Mucosa of stomach (tissue), 1 donor: ENCODE data around the gene MYO3B.

Experiments
- H3K27me3 ChIP-seq: one replicate; pipeline ENCODE4 v1.7.0; 2013; ENCODE audit warnings: mild to moderate bottlenecking, low read length; ENCODE audit not compliant: control insufficient read depth, insufficient read depth
- H3K36me3 ChIP-seq: one replicate; pipeline ENCODE4 v1.7.0; 2013; ENCODE audit warnings: low read length; ENCODE audit not compliant: control insufficient read depth, insufficient read depth
- H3K4me1 ChIP-seq: one replicate; pipeline ENCODE4 v1.7.0; 2013; ENCODE audit warnings: mild to moderate bottlenecking, low read length; ENCODE audit not compliant: control insufficient read depth, insufficient read depth
- H3K4me3 ChIP-seq: one replicate; pipeline ENCODE4 v1.7.0; 2013; ENCODE audit warnings: low read length
- H3K9ac ChIP-seq: one replicate; pipeline ENCODE4 v1.7.0; 2013; ENCODE audit warnings: mild to moderate bottlenecking, low read length, moderate library complexity
- H3K9me3 ChIP-seq: one replicate; pipeline ENCODE4 v1.7.0; 2013; ENCODE audit warnings: mild to moderate bottlenecking, low read length, moderate library complexity; ENCODE audit not compliant: control insufficient read depth
- donor health status: Pancreatic carcinoma.

The MYO3B gene

GRCh38 chr2:170578606-170579005, 400.7 kb downstream of the MYO3B start:
- Histone ChIP-seq H3K27me3 (no peaks in the 10 kb centered on the region), H3K9ac (no peak overlapping the region), H3K4me1 (no peaks in the 10 kb centered on the region), H3K36me3 (no peaks in the 10 kb centered on the region), H3K9me3 (no peaks in the 10 kb centered on the region), H3K4me3 (no peak overlapping the region)

GRCh38 chr2:170579511-170579910, 401.6 kb downstream of the MYO3B start:
- Histone ChIP-seq H3K4me3 (no peak overlapping the region), H3K36me3 (no peaks in the 10 kb centered on the region), H3K9me3 (no peaks in the 10 kb centered on the region), H3K9ac (no peak overlapping the region), H3K27me3 (no peaks in the 10 kb centered on the region), H3K4me1 (no peaks in the 10 kb centered on the region)

- Histone ChIP-seq H3K36me3 (no peaks in the 10 kb centered on the region), H3K4me3 (no peak overlapping the region), H3K9ac (no peak overlapping the region), H3K9me3 (no peaks in the 10 kb centered on the region), H3K27me3 (no peaks in the 10 kb centered on the region), H3K4me1 (no peaks in the 10 kb centered on the region)
Observed at GRCh38 chr2:170582313-170582712, 404.4 kb downstream of the MYO3B start.

GRCh38 chr2:170582751-170583463, 405.0 kb downstream of the MYO3B start:
- Histone ChIP-seq H3K9ac (no peak overlapping the region), H3K36me3 (no peaks in the 10 kb centered on the region), H3K4me1 (no peaks in the 10 kb centered on the region), H3K27me3 (no peaks in the 10 kb centered on the region), H3K9me3 (no peaks in the 10 kb centered on the region), H3K4me3 (no peak overlapping the region)

- H3K9ac ChIP-seq = no peak overlapping the region
- no peaks in the 10 kb centered on the region for H3K4me1 ChIP-seq
- no peaks in the 10 kb centered on the region for H3K9me3 ChIP-seq
- no peaks in the 10 kb centered on the region for H3K36me3 ChIP-seq
- no peak overlapping the region for H3K4me3 ChIP-seq
- no peaks in the 10 kb centered on the region for H3K27me3 ChIP-seq
Observed at GRCh38 chr2:170585067-170585466, 407.1 kb downstream of the MYO3B start.

- Histone ChIP-seq H3K9me3 (no peaks in the 10 kb centered on the region), H3K36me3 (no peaks in the 10 kb centered on the region), H3K27me3 (no peaks in the 10 kb centered on the region), H3K9ac (no peak overlapping the region), H3K4me1 (no peaks in the 10 kb centered on the region), H3K4me3 (no peak overlapping the region)
Observed at GRCh38 chr2:170586571-170587095, 408.7 kb downstream of the MYO3B start.

GRCh38 chr2:170587117-170587516, 409.2 kb downstream of the MYO3B start:
- H3K27me3 ChIP-seq = no peaks in the 10 kb centered on the region
- no peaks in the 10 kb centered on the region for H3K9me3 ChIP-seq
- no peak overlapping the region for H3K9ac ChIP-seq
- H3K4me1 ChIP-seq = no peaks in the 10 kb centered on the region
- no peaks in the 10 kb centered on the region for H3K36me3 ChIP-seq
- H3K4me3 ChIP-seq = no peak overlapping the region

GRCh38 chr2:170587922-170588321, 410.0 kb downstream of the MYO3B start:
- H3K27me3 ChIP-seq = no peaks in the 10 kb centered on the region
- no peaks in the 10 kb centered on the region for H3K9me3 ChIP-seq
- H3K36me3 ChIP-seq = no peaks in the 10 kb centered on the region
- H3K4me3 ChIP-seq = no peak overlapping the region
- H3K9ac ChIP-seq = no peak overlapping the region
- no peaks in the 10 kb centered on the region for H3K4me1 ChIP-seq

GRCh38 chr2:170588729-170589128, 410.8 kb downstream of the MYO3B start:
- Histone ChIP-seq H3K9me3 (no peaks in the 10 kb centered on the region), H3K27me3 (no peaks in the 10 kb centered on the region), H3K4me3 (no peak overlapping the region), H3K9ac (no peak overlapping the region), H3K4me1 (no peaks in the 10 kb centered on the region), H3K36me3 (no peaks in the 10 kb centered on the region)

GRCh38 chr2:170596576-170596975, 418.6 kb downstream of the MYO3B start:
- no peak overlapping the region for H3K4me3 ChIP-seq
- H3K9ac ChIP-seq = no peak overlapping the region
- H3K36me3 ChIP-seq = no peaks in the 10 kb centered on the region
- H3K27me3 ChIP-seq = no peaks in the 10 kb centered on the region
- H3K9me3 ChIP-seq = no peaks in the 10 kb centered on the region
- H3K4me1 ChIP-seq = no peaks in the 10 kb centered on the region

GRCh38 chr2:170598067-170598395, 420.1 kb downstream of the MYO3B start:
- H3K4me3 ChIP-seq = no peak overlapping the region

GRCh38 chr2:170601489-170601888, 423.5 kb downstream of the MYO3B start:
- peaks cover 4% of the 10 kb centered on the region for H3K27me3 ChIP-seq
- H3K9me3 ChIP-seq = no peaks in the 10 kb centered on the region
- no peaks in the 10 kb centered on the region for H3K36me3 ChIP-seq
- no peak overlapping the region for H3K4me3 ChIP-seq
- no peak overlapping the region for H3K9ac ChIP-seq
- no peaks in the 10 kb centered on the region for H3K4me1 ChIP-seq

More at GRCh38 chr2:170598067-170598395, 420.1 kb downstream of the MYO3B start:
- Histone ChIP-seq H3K36me3 (no peaks in the 10 kb centered on the region), H3K9ac (no peak overlapping the region), H3K27me3 (no peaks in the 10 kb centered on the region), H3K4me1 (no peaks in the 10 kb centered on the region), H3K9me3 (no peaks in the 10 kb centered on the region)

- peaks cover 4% of the 10 kb centered on the region for H3K27me3 ChIP-seq
- no peaks in the 10 kb centered on the region for H3K4me1 ChIP-seq
- no peaks in the 10 kb centered on the region for H3K36me3 ChIP-seq
- no peaks in the 10 kb centered on the region for H3K9me3 ChIP-seq
- no peak overlapping the region for H3K4me3 ChIP-seq
- H3K9ac ChIP-seq = no peak overlapping the region
Observed at GRCh38 chr2:170605862-170606261, 427.9 kb downstream of the MYO3B start.
